Brain microvascular endothelial cell (primary cell): ENCODE data around the gene TEX36.
"Not testable (repeated sequence)": the region's sequence is repeated elsewhere in the genome, so short reads cannot be mapped to it uniquely, and the experiment has no call there.

Experiments used
- DNase-seq: peaks from one replicate; pipeline ENCODE4 v3.0.0-alpha.2; 2020
- H3K27ac ChIP-seq: fragments of 250-450 bp; sonication (Bioruptor Pico); 2 replicates; pipeline ENCODE4 v1.5.1; 2020; ENCODE audit warnings: mild to moderate bottlenecking, moderate library complexity
- H3K27me3 ChIP-seq: fragments of 250-450 bp; sonication (Bioruptor Pico); replicated peaks from 2 replicates; pipeline ENCODE4 v1.5.1; 2020; ENCODE audit warnings: mild to moderate bottlenecking
- H3K36me3 ChIP-seq: fragments of 250-450 bp; sonication (Bioruptor Pico); replicated peaks from 2 replicates; pipeline ENCODE4 v1.5.1; 2020; ENCODE audit warnings: mild to moderate bottlenecking
- H3K4me3 ChIP-seq: 2 replicates; pipeline ENCODE4 v1.5.1; 2011; ENCODE audit warnings: low read depth, mild to moderate bottlenecking, control low read depth, low read length, moderate library complexity
- CTCF ChIP-seq: IDR thresholded peaks from 2 replicates; pipeline ENCODE4 v1.5.1; 2011; ENCODE audit warnings: low read depth, mild to moderate bottlenecking, moderate library complexity, low read length, control low read depth, inconsistent platforms; ENCODE audit errors: missing control alignments
- in situ Hi-C: cut with HindIII; loops from 2 replicates; pipeline ENCODE4 v1.10.0; 2017; ENCODE audit warnings: low sequenced_read_pairs, low pct_ligation_motif_present

TEX36 gene

GRCh38 chr10:125719173-125720001 is 36.4 kb upstream of the TEX36 start, which contains the start of gene EDRF1:
Gene EDRF1 (plus strand): TSS chr10:125719709. CDS start chr10:125719808, 99 bp downstream.
- in situ Hi-C loops = no loop called here
- DNase-seq = peak; percentile 99
- peaks cover 12% of the 10 kb centered on the region for H3K36me3 ChIP-seq
- no peaks in the 10 kb centered on the region for H3K27me3 ChIP-seq
- no peak for TF ChIP-seq CTCF
- H3K27ac ChIP-seq = peak within 1 kb of the TSS; percentile 78
- peak within 1 kb of the TSS; percentile 94 for H3K4me3 ChIP-seq

- H3K27me3 ChIP-seq, in situ Hi-C loops: not testable (repeated sequence)
These were observed 31.8 kb upstream of the TEX36 start for GRCh38 chr10:125714728-125715127.

GRCh38 chr10:125711110-125711750 is 28.3 kb upstream of the TEX36 start:
- H3K27ac ChIP-seq = no peak overlapping the region
- H3K27me3 ChIP-seq = no peaks in the 10 kb centered on the region
- in situ Hi-C loops = no loop called here
- no peaks in the 10 kb centered on the region for H3K36me3 ChIP-seq
- no peak for DNase-seq
- H3K4me3 ChIP-seq = no peak overlapping the region
- no peak for TF ChIP-seq CTCF

More at GRCh38 chr10:125714728-125715127, 31.8 kb upstream of the TEX36 start:
- not testable (repeated sequence) for H3K27ac ChIP-seq, DNase-seq, H3K4me3 ChIP-seq, H3K36me3 ChIP-seq

- H3K27ac ChIP-seq = no peak overlapping the region
- H3K4me3 ChIP-seq = no peak overlapping the region
- H3K36me3 ChIP-seq = no peaks in the 10 kb centered on the region
- no peaks in the 10 kb centered on the region for H3K27me3 ChIP-seq
- no peak for TF ChIP-seq CTCF
- DNase-seq = no peak
- in situ Hi-C loops = no loop called here
These were observed 26.9 kb upstream of the TEX36 start for GRCh38 chr10:125709553-125710474.

- no peak for TF ChIP-seq CTCF
- Histone ChIP-seq H3K4me3 (no peak overlapping the region), H3K36me3 (no peaks in the 10 kb centered on the region), H3K27ac (no peak overlapping the region), H3K27me3 (no peaks in the 10 kb centered on the region)
- in situ Hi-C loops = no loop called here
- DNase-seq = no peak
These were observed 26.1 kb upstream of the TEX36 start for GRCh38 chr10:125708971-125709503.
